H4 (cell line): Measurements from ENCODE around the gene POLDIP3. TPM values are rescaled to one million over a fixed set of nuclear protein-coding genes. Genes with fewer than 3 reads are reported as not detected.
"Not testable (repeated sequence)": the region's sequence is repeated elsewhere in the genome, so short reads cannot be mapped to it uniquely, and the experiment has no call there.

Source experiments
- DNase-seq: peaks from one replicate; pipeline ENCODE4 v3.0.0-alpha.2; 2015; ENCODE audit warnings: low spot score
- total RNA-seq: library from RNA; depleted of rRNA; stranded (reverse); fragments of >200 nt; shearing (Covaris generic); gene quantifications from 2 replicates; pipeline ENCODE4 v1.2.3, GENCODE V29; 2014

The POLDIP3 gene
- total RNA-seq, 1 experiment from 2014 or later: 27.8 TPM

GRCh38 chr22:42586381-42586780 lies 28.3 kb downstream of the POLDIP3 start:
- no peak for DNase-seq

- no peak for DNase-seq
Observed at GRCh38 chr22:42585096-42585495, 29.6 kb downstream of the POLDIP3 start.

DNA sequence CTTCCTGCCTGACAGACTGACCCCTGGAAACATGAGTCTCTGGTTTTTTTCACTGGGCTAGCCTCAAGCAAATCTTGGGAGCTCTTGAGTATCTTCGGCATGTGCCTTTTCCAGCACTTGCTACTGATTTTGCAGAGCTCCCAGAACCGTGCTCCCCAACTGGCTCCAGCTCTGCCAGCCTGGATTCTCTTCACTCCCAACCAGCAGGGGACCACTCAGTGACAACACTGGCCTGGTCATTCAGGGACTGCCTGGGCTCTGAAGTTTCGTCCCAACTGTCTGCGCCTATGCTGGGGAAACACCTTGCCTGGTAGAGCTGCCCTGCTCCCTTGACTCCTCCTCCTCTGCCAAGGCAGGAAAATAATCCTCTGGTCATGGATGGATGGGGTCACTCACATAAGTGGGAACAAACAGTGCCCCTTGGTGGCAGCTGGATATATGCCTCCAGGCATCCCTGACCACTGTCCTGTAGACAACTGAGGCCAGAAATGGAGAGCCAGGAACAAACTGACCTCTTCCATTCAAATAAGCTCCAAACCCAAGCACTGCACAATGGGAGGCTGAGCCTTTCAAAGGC lies 30.2 kb downstream of the POLDIP3 start:
- DNase-seq: no peak

DNA sequence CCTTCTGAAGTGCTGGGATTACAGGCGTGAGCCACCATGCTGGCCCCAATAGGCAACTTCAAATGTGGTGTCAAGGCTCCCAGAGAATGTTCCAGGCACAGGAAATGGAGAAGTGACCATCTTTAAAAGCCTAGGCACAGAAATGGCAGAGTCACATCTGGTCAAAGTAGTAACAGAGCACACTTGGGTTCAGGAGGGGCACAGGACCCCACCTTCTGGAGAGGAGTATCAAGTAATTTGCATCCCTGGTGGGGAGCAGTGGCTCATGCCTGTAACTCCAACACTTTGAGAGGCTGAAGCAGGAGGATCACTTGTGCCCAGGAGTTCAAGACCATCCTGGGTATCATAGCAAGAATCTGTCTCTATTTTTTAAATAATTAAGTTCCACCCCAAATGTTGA lies 31.7 kb downstream of the POLDIP3 start:
- DNase-seq: no peak

DNA sequence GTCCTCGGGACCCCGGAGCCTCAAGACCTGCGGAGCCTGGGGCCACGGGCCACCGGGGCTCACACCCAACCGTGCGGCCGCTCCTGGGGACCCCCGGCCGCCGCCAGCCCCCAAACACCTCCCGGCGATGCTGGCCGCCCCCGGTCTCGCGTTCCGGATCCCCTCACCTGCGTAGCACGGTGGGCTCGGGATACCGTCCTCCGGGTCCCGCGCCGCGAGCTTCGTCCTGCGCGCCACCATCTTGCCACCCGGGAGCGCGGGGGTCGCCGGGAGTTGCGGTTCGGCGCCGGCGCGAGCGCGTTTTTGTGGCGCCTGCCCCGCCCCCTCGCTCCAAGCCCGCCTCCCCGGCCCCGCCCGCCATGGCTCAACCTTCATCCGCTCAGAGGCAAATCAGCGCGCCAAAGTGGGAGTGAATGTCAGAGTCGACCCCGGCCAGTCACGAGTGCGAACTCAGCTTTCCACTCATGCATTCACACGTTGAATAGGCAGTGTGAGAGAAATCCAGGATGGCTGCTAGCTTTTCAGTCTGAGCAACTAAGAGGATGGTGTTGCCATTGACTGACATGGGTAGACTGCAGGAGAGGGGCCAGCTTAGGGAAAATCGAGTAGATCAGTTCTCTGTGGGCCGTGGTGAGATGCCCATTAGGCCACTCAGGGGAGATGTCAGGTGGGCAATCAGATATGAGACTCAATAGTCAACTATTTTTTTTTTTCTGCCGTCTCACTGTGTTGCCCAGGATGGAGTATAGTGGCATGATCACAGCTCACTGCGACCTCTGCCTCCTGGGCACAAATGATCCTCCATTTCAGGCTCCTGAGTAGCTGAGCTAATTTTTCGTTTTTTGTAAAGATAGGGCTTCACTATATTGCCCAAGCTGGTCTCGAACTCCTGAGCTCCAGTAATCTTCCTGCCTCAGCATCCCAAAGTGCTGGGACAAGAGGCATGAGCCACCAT lies 32.6 kb downstream of the POLDIP3 start:
- peak; percentile 42 for DNase-seq

DNA sequence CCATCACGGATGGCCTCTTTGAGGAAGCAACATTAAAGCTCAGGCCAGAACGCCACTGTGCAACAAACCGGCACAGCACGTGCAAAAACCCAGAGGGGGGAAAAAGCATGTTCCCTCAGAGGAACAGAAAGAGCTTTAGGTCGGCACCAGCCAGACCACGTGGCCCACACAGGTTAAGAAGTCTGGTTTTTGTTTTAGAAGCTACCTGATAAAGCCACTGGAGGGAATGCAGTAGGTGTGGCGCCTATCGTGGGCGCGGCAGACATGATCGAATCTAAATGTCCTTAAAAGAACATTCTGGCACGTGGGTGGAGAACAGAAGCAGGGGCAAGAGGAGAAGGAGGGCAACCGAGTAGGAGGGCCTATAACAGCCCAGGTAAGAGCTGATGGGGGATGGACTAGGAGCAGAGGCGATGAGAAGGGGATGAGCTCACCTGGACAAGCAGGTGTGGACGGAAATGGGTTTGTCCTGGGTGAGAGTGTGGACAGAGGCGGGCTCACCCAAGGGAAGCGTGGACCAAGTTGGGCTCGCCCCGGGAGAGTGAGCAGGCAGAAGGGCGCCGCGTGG lies 33.4 kb downstream of the POLDIP3 start:
- DNase-seq: not testable (repeated sequence)

DNA sequence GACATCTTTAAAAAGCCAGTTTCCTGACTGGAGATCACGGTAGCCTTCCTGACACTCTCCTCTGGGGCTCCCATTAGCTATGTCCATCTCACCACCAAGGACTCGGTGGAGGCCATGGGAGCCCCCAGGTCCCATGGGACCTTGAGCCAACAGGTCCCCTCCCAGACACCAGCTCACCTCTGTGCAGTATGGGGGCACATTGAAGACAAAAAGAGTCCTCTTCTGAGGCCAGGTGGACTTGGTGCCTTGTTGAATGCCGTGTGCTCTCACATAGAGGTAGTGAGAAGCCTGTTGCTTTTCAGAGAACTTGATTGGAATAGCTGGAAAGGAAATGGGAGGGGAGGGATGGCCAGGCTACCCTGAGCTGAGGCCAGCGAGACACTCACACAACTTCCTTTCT lies 34.6 kb downstream of the POLDIP3 start:
- not testable (repeated sequence) for DNase-seq

DNA sequence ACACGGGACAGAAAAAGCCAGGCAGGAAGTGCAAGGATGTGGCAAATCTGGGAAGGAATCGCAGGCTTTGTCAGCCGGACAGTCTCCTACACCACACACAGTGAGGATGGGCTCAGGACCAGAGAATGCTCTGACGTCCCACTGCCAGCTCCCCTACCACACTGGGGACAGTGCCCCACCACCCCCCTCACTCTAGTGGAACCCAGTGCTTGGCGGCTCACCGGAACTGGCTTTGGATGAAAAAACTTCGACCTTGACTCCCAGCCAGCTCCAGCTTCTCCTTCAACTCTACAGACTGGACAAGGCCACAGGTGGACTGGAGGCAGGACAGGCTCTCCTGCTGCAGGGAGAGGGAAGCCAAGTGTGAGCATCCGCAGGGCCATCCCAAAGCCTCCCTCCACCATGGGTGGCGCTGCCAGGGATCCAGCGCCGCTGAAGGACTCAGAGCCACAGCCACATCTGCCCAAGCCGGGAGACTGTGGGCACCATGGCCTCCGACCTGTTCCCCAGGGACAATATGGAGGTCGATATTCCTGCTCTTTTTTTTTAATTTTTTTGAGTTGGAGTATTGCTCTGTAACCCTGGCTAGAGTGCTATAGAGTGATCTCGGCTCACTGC lies 37.0 kb downstream of the POLDIP3 start:
- DNase-seq: no peak

GRCh38 chr22:42577141-42577540 lies 37.5 kb downstream of the POLDIP3 start:
- DNase-seq: not testable (repeated sequence)

DNA sequence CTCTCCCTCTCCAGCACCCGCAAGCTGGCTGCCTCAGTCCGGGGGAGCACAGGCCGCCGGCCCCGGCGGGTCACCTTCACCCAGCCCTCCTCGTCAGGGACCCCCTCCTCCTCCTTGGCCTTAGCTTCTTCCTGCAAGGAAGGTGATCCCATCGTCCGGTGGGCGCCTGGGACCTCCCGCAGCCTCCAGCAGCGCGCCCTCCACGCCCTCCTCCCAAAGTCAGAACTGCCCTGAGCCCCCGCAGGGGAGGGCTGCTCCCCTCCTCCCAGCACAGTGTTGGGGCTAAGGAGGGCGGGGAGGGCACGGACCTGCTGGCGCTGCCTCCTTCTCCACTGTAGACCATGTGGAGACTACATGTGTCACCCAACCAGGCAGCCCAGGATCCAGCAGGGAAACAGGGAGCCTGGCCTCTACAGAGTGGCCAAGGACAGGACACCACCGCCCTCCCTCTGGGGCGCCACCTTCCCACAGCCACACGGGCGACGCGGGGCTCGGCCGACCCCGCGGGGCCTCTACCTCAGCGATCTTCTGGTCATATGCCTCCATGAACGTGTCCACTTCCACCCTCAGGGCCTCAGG lies 38.6 kb downstream of the POLDIP3 start:
- DNase-seq: not testable (repeated sequence)

- not testable (repeated sequence) for DNase-seq
Observed at GRCh38 chr22:42574468-42574867, 40.2 kb downstream of the POLDIP3 start.

DNA sequence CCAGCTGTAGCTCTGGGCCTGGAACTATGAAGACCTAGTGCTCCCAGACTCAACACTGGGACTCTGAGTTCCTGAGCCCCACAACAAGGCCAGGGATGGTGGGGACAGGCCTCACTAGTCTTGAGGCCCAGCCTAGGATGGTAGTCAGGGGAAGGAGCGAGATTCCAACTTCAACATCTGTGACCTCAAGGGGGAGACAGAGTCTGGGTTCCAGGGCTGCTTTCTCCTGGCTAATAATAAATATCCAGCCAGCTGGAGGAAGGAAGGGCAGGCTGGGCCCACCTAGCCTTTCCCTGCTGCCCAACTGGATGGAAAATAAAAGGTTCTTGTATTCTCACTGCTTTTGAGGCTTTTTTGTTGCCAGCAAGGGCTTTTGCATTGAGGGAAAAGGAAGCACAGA lies 40.6 kb downstream of the POLDIP3 start:
- DNase-seq: not testable (repeated sequence)

GRCh38 chr22:42571068-42571467 lies 43.6 kb downstream of the POLDIP3 start:
- DNase-seq: not testable (repeated sequence)

GRCh38 chr22:42570580-42570979 lies 44.1 kb downstream of the POLDIP3 start:
- not testable (repeated sequence) for DNase-seq

DNA sequence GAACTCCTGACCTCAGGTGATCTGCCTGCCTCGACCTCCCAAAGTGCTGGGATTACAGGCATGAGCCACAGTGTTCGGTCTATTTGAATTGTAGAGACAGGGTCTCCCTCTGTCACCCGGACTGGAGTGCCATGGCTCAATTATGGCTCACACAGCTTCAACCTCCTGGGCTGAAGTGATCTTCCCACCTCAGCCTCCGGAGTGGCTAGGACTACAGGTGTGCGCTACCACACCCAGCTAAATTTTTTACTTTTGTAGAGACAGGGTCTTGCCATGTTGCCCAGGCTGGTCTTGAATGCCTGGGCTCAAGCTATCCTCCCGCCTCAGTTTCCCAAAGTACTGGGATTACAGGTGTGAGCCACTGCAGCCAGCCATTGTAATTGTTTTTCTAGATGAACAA lies 46.7 kb downstream of the POLDIP3 start:
- not testable (repeated sequence) for DNase-seq

GRCh38 chr22:42565956-42566355 lies 48.7 kb downstream of the POLDIP3 start:
- no peak for DNase-seq

DNA sequence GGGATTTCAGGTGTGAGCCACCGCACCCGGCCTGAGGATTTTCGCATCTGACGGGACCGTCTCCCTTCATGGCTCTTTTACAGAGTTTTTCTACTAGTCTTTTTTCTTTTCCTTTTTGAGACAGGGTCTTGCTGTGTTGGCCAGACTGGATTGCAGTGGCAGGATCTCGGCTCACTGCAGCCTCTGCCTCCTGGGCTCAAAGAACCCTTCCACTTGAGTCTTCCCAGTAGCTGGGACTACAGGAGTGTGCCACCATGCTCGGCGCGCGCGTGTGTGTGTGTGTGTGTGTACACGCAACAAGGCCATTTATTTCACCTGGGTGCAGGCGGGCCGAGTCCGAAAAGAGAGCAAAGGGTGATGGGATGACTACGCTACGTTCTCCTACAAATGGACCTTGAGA lies 50.0 kb downstream of the POLDIP3 start:
- no peak for DNase-seq

- not testable (repeated sequence) for DNase-seq
Observed at GRCh38 chr22:42563943-42564342, 50.7 kb downstream of the POLDIP3 start.

GRCh38 chr22:42562684-42563083 lies 52.0 kb downstream of the POLDIP3 start:
- DNase-seq: no peak

DNA sequence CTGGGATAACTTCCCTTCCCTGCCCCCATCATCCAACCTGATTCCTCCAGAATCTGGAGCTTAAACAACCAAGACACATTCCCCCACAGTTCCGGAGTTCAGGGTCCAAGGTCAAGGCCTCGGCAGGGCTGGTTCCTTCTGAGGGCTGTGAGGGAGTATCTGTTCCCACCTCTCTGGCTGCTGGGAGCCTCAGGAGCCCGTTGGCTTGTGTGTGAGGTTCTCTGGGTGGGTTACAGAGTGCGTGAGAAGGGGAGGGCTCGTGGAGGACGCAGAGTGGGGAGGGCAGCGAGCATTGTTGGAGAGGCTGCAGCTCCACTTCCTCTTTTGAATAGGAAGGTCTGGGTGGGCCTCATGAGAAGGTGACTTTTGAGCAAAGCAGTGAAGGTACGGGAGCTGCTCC lies 52.4 kb downstream of the POLDIP3 start:
- no peak for DNase-seq

- DNase-seq: no peak
Observed at GRCh38 chr22:42561856-42562255, 52.8 kb downstream of the POLDIP3 start.

GRCh38 chr22:42560781-42561180 lies 53.9 kb downstream of the POLDIP3 start:
- DNase-seq: no peak
